NCI-H82 (cell line): ENCODE results near the gene CRADD.
A peak's percentile ranks its signal among the peaks of the same experiment; 100 is the strongest.
"Not testable (repeated sequence)": the region's sequence is repeated elsewhere in the genome, so short reads cannot be mapped to it uniquely, and the experiment has no call there.

Experiments
- DNase-seq: peaks from one replicate; lab custom pipeline; 2025; lab: John Stamatoyannopoulos, UW

The CRADD gene

DNA sequence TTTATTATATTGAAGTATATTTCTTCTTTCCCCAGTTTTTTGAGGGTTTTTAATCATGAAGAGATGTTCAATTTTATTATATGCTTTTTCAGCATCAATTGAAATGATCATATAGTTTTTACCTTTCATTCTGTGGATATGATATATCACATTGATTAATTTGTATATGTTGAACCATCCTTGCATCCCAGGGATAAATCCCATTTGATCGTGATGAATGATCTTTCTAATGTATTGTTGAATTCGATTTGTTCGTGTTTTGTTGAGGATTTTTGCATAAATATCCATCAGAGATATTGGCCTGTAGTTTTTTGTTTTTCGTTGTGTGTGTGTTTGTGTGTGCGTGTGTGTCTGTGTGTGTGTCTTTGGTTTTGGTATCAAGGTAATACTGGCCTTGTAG is 196.4 kb downstream of the CRADD start:
- no peak for DNase-seq

DNA sequence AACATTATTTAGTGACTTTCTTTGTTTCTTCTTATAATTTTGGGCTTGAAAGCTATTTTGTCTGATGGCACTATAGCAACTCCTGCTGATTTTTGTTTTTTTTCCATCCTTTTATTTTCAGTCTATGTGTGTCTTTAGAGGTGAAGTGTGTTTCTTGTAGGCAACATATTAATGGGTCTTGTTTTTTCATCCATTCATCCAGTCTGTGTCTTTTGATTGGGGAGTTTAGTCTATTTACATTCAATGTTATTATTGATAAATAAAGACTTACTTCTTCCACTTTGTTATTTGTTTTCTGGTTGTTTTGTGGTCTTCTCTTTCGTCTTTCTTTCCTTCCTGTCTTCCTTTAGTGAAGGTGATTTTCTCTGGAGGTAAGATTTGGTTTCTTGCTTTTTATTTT is 198.0 kb downstream of the CRADD start:
- DNase-seq: no peak

DNA sequence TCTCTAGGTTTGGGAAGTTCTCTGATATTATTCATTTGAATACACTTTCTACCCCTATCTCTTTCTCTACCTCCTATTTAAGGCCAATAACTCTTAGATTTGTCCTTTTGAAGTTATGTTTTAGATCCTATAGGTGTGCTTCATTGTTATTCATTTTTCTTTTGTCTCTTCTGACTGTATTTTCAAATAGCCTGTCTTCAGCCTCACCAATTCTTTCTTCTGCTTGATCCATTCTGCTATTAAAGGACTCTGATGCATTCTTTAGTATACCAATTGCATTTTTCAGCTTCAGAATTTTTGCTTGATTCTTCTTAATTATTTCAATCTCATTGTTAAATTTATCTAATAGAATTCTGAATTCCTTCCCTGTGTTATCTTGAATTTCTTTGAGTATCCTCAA is 199.2 kb downstream of the CRADD start:
- DNase-seq: no peak

DNA sequence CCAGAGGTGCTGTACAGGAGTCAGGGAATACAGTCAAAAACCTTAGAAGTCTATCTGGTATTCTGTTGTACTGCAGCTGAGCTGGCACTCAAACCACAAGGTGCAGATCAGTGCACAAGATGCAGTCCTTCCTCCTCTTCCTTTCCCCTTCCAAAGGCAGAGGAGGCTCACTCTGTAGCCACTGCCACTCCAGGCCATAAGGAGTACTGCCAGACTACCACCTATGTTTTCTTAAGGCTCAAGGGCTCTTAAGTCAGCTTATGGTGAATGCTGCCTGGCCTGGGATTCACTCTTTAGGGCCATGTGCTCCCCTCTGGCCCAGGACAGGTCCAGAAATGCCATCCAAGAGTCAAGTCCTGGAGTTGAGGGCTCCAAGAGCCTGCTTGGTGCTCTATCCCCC is 200.3 kb downstream of the CRADD start:
- peak; percentile 6 for DNase-seq

DNA sequence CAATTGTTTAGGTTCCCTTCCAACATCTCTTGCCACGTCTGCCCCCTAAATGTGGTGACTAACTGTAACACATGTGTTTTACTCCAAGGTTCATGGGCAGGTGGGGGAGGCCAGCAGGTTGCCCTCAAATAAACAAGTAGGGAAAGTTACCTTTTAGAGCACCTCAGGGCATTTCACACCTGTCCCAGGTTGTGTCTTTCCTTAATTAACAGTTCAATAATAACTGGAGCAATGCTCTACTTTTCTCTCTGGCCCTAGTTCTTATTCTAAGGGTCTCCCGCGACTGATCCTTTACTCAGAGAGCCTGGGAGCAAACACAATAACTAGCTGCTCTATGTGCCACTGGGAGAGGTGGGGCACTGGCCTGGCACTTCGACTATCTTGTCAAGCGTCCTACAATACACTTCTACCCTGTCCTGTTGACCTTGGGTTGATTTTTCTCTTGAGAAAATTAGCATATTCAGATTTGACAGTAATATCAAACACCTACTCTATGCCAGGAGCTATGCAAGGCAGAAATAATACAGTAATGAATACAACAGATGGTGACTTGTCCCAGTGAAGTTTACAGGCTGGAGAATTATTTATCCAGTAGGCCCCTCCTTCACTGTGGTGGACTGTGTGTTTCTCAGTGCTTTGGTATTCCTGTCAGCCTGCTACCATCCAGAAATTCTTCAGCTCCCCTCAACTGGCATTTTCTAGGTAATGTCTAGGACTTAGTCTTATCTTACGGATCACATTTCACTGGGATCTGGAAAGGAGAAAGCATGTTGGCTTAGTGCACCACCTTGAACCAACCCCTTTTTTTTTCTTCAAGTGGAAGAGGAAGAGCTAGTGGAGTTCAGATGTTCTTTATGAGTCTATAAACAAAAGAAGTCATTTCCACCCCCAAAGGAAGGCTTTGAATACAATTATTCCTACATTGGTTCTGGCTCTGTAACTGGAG is 202.6 kb downstream of the CRADD start:
- no peak for DNase-seq

DNA sequence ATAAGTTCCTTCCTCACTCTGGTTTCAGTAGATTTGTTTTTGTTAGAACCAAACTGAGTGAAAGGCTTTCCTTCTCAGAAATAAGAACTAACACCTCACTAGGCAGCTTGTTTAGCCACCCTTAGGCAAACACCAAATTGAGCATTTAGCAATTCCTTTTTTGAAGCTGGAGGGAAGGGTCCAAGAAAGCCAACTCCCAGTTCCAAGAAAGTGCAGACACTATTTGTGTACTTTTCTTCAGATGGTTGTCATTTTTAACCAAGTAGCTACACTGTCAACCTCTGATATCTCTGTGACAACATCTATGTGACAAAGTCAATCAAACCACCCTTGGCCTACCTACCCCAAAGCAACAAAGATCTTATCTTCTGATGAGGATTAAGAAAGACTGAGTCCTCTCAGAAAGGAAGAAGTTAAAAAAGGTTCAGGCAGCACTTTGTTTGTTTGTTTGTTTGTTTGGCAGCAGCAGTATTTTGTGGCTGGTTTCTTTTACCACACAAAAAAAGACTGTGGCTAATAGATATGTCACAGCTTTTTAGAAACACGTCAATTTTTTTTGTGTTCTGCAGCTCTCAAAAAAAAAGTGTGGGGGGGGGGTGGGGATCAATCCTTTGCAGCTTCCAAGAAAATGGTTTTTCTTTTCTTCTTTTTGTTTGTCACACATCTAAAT is 203.8 kb downstream of the CRADD start:
- DNase-seq: no peak

DNA sequence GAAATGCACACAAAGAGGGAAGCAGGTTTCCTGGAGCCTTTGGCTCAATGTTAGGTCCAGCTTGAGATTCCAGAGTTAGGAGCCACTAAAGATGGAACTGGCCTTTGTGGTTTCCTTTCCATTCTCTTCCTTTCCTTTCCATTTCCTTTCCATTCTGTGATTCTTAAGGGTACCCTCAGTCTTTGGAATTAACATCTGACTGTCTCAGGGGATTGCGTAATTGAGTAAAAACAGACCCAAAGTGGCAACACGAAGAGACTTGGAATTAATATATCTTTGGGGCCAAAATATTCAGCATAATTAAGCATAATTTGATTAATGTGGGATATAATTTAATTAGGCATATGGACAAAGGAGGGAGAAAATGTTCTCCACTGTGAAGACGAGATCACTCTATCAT is 205.6 kb downstream of the CRADD start:
- no peak for DNase-seq

DNA sequence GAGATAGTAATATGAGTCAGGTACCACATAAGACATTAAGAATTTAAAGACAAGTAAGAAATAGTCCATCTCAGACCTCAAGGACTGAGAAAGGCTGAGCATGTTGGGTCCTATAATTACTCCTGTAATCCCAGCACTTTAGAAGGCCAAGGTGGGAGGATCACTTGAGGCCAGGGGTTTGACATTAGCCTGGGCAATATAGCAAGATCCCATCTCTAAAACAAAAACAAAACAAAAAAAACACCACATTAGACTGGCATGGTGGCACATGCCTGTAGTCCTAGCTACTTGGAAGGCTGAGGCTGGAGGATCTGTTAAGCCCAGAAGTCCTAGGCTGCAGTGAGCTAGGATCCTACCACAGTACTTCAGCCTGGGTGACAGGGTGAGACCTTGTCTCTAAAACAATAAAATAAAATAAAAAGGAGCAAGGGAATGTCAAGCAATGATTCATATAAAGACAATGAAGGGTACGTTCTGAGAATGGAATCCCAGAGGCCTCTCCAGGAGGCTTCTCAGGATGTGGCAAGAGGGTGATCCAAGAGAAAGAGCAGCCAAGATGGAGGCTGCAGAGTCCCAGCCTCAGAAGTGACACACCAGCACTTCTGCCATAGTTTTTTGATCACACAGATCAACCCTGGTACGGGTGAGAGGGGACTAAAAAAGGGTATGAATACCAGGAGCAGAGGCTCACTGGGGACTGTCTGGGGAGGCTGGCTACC is 206.4 kb downstream of the CRADD start:
- no peak for DNase-seq

DNA sequence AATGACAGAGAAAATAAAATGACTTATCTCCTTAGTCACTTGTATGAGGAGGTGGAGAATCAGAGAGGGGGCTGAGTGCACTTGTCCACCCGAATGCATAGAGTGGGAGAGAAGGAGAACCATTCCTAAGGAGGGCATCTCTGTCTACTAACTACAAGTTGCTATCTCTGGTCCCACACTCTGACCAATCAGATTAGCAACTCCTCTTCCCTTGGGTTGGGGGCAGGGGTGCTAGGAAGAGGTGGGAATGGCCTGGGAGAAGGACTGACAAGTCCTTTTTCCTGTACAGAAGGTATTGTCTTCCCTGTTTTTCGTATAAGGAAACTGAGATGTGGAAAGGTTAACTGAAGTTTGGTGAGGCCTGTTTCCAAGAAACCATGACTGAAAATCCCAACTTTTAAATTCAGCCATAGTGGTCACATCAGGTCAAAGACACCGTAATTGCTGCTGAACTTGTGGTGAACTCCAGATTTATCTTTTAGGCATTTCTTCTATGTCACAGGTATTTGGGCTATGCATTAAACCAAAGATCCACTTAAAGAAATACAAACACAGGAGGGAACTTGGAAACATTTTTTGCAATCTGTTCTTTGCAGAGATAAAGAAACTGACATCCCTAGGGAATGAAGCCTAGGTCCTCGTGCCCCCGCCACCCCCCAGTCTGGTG is 207.8 kb downstream of the CRADD start:
- DNase-seq: no peak

DNA sequence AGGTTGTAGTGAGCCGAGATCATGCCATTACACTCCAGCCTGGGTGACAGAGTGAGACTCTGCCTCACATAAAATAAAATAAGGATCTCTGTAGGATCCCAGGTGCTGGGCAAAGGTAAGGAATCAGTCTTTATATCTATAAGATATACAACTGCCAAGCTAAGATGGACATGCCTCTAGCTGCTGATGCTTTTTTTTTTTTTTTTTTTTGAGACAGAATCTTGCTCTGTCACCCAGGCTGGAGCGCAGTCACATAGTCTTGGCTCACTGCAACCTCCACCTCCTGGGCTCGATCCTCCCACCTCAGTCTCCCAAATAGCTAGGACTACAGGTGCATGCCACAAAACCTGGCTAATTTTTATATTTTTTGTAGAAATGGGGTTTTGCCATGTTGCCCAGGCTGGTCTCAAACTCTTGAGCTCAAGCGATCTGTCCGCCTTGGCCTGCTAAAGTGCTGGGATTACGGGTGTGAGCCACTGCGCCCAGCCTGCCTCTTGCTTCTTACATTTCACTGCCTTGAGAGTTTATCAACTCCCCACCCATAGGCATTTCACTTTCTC is 208.9 kb downstream of the CRADD start:
- not testable (repeated sequence) for DNase-seq

DNA sequence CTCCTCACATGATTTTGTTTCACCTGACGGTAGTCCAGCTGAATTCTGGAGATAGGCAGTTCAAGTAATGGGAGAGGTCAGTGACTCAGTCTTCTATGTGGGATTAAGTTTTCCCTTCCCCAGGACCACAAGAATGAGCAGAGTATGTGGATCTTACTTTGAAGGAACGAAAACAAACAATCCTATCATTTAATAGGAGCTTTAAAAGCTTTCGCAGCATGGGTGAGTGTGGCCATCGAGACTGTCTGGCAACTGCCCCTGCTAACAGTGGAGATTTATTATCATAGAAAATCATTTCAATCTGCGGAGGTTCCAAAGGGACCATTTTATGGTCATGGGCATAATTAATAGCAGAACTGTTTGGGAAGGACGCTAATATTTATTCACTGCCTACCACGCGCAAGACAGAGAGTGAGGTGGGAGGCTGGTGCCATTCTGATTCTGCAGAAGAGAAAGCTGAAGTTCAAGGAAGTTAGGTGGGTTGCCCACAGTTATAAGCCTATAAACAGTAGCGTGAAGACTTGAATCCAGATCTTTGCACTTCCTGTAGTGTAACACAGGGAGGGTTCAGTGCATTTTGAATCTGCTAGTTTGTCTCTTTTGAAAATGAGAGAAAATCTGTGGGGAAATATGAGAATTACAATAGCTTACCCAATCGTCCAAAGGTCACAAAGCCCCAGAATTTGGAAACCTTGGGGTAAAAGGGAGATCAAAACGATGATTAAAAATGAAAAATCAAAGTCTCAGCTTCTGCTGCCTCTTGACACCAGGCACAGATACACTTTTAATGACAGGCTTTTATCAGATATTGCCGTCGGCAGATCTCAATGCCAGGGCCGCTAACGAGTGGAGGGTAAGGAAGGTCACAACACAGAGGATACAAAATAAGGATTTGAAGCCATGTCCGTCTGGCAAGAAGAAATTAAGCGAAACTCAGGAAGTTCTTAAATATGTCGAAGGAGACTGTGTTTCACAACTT is 209.6 kb downstream of the CRADD start:
- no peak for DNase-seq

DNA sequence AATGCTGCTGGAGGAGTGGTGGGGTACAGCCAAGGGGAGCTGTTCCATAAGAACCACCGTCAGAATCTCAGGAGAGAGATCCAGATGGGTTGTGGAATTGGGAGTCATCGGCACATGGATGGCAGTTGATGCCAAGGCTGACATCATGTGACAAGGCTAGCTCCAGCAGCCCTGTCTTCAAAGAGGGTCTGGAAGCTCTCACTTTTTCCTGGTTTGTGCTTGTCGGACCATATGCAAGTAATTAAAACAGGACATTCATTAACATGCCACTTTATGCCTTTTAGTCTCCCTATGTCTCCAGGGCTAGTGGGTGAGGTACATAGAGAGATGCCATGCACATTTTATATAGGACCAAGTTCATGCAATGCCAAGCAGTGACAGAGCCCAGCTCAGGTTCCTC is 211.8 kb downstream of the CRADD start:
- no peak for DNase-seq

DNA sequence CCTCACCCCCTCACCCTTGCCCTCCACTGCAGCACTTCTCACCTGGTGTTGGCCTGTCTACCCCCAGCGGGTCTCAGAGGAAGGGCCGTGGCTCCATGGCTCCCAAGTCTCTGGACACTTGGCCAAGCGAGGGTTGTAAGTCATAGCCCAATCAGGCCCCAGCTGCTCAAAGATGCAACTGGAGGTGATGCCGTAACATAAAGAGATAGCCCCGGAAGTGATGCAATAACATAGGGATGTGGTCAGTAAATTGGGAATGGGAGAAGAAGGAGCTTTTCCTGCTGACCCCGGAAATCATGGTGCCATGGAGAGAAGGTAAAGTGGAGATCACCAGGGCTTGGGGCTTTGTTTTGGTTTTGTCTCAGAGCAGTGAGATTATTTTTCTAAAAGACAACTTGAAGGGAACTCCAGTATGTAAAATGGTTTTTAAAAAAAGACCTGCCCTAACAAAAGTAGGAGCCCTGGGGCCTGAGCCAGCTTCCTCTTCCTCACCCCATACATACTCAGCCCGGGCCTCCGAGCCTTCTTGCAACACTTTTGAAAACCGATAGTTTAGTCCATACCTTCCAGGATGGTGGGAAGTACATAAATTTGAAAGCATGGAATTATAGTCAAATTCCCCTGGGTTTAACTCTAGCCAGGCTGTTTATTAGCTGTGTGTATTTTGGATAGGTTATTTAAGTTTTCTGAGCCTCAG is 212.5 kb downstream of the CRADD start:
- no peak for DNase-seq

DNA sequence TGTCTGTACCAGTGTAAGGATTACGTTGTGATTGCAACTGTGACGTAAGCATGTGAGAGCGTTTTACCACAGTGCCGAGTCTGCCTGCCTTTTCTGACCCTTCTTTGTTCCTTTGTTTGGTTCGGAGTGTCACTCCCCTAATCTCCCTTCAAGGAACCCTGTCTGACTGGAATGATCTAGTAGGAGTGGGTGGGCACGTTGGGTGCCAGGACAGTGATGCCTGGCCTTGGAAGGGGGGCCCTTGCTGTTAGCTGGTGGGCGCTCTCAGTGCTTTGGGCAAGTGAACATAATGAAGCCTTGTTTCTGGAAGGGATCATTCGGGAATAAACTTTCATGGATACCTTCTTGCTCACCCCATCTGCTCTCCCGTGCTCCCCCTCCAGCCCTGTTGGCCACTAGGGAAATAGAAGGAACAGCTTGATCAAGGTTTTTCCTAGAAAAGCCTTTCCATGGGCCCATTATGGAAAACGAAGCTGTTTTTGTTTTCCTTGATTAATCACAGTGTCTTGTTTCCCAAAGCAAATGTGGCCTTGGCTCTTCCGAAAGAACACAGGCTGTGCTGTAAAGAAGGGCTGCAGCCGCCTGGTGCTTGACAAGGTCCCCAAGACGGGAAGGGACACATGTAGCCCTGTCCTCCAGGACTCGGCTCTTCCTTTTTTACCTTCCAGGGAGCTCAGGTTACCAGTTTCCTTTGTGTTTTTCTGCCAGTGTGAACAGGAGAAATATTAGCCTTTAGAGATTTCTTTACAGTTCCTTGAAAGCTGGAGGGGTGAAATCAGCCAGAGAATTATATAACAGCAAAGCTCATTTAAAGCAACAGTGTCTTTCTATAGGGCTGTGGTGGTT is 215.5 kb downstream of the CRADD start:
- no peak for DNase-seq

DNA sequence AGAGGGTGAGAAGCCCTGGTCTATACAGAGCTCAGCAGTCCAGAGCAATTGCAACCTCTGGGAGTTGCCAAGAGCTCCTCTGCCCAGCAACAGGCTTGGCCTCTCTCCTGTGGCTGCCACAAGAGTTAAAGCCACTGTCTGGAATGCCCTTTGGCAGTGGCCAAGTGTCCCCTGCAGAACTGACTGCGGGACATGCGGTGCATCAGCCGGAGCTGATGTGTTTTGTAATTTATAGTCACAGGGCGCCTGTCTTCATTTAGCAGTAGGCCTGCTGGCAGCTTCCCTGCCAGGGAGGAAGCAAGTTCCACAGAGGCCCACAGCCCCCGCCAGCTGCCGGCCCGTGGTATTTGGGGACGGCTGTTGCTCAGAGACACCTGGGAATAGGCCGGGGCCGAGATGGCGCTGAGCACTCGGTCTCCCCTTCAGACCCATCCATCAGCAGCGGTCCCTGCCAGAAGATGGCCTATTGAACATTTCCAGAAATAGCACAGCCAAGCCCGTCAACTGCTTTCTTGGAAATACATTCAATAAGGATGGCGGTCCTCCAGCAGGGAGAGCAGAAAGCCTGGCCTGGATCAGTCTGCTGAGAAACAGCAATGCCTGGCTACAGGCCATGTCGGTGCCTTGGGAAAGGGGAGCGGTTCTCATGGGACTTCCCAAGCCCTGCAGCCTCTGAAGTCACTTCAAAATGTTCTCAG is 217.4 kb downstream of the CRADD start:
- no peak for DNase-seq

DNA sequence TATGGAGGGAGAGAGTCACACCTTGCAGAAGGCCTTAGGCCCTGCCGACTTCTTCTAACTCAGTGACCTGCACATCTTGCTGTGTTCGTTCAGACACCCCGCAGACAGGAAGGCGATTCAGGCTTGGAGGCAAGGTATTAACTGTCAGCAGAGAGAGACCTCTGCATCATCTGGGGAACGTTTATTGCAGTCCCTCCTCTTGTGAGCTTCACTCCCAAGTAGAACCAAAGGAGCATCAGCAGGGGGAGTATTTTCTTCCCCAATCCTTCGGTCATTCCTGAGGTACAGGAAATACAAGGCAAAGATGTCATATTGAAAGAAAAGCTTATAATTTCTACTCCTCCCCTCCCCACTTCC is 217.9 kb downstream of the CRADD start:
- DNase-seq: no peak

DNA sequence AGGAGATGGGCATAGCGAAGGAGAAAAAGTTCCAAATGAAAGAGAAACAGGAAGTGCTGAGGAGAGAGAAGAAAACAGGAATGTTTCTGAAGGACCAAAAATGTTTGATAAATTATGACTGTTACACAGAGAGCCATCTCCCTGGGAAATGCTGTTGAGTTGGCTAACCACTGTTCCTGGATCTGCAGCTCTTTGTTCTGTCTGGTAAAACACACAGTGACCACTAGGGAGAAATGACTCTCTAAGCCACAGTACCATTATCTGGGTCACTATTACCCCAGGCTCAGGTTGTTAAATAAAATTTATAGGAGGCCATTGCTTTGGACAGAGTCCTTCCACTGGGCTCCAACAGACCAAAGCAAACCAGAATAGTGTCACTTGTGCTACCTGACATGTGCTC is 219.3 kb downstream of the CRADD start:
- peak; percentile 10 for DNase-seq

DNA sequence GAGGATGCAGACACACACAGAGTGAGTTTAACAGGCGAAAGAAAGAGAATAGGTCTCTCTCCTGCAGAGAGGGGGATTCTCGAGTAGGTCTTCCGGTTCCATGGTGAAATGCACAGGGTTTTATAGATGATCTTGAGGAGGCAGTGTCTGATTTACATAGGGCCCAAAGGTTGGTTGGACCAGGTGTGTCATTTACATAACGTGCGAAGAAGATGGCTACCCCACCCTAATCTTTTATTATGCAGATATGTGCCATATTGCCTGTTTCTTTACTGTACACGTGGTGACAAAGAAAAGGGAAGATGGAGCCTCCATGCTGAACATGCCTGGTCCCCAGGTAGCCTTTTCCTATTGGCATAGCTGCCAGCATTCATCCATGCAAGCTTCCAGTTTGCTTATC is 219.8 kb downstream of the CRADD start:
- DNase-seq: no peak

DNA sequence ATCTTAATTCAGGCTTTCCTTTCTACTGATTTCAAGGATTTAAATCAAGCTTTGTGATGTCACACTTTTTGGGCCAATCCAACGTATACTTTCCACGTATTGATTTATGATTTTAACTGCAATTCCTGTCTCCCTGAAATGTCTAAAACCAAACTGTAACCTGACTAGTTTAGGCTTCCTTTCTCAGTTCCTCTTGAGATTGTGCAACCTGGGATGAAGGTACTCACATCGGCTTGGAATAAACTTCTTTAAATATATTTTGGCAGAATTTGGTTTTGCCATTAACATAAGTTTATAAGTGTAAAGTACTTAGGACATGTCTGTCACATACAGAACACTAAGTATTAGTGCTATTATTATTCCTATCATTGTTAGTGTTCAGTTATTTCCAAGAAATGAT is 224.6 kb downstream of the CRADD start:
- DNase-seq: no peak
